ENCODE data around the gene TMEM201.

The TMEM201 gene

DNA sequence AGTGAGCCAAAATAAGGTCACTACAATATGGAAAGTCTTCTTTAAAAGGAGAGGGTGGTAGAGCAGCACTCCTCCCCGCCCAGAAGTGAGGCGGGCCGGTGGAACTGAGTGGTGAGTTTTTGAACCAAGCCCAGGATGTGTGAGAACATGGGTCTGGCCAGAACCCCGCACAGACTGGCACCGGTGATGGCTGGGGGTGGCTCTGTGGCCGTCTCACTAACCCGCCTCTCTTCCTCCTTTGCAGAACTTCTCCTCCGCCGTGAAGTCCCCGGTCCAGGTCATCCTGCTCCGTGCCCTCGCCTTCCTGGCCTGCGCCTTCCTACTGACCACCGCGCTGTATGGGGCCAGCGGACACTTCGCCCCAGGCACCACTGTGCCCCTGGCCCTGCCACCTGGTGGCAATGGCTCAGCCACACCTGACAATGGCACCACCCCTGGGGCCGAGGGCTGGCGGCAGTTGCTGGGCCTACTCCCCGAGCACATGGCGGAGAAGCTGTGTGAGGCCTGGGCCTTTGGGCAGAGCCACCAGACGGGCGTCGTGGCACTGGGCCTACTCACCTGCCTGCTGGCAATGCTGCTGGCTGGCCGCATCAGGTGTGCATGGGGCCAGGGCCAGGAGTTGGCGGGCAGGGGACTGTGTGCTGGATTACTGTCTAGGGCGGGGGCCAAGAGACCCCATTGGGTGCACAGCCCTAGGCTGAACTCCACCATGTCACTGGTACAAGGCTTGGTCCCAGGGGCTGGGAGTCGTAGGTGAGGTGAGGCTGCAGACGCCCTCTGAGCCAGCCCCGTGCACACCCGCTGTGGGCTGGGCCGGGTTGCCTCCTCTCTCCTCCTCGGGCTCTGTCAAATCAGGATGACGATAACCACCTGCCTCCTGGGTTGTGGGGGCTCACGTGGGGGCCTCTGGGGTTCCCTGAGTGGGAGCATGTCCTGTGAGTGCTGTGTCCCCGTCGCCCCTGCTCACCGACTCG is 12.4 kb downstream of the TMEM201 start:
- TF ChIP-seq FOXP2 (optimal IDR thresholded peaks at IDR 0.05; ENCODE audit: borderline replicate concordance, extremely low read depth, extremely low read length, insufficient read depth) (no peak), SIN3A (IDR thresholded peaks at IDR 0.05; ENCODE audit: borderline replicate concordance, insufficient read depth, low read length) (no peak), TAF1 (IDR thresholded peaks at IDR 0.05; ENCODE audit: borderline replicate concordance, insufficient read depth, low read length) (no peak)

DNA sequence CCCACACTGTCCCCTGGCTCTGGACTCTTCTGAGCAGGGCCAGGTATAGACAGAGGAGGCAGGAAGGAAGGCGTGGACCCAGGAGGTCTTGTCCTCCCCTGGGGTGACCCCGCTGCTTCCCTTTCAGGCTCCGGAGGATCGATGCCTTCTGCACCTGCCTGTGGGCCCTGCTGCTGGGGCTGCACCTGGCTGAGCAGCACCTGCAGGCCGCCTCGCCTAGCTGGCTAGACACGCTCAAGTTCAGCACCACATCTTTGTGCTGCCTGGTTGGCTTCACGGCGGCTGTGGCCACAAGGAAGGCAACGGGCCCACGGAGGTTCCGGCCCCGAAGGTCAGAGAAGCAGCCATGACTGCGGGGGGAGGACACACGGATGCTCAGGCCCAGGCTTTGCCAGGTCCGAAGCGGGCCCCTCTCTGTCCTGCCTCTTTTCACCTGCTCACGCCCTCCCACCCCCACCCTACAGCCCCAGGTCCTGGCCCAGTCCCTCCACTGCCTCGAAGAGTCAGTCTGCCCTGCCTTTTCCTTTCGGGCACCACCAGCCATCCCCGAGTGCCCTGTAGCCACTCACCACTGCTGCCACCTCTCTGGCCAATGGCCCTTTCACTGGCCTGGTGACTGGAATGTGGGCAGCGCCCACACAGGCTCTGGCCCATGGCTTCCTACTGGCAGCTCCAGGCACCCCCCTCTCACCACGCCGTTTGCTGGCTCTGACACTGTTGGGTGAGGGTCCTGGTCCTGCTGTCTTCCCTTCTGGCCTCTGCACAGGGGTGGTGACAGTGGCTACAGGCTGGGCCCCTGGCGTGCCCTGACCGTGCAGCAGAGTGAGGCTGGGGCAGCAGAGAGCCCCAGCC is 13.5 kb downstream of the TMEM201 start:
- TF ChIP-seq FOXP2 (optimal IDR thresholded peaks at IDR 0.05; ENCODE audit: borderline replicate concordance, extremely low read depth, extremely low read length, insufficient read depth) (no peak), POLR2AphosphoS5 (IDR thresholded peaks at IDR 0.05; ENCODE audit: low read depth, low read length) (no peak), SIN3A (IDR thresholded peaks at IDR 0.05; ENCODE audit: borderline replicate concordance, insufficient read depth, low read length) (no peak), TAF1 (IDR thresholded peaks at IDR 0.05; ENCODE audit: borderline replicate concordance, insufficient read depth, low read length) (no peak)
- TF ChIP-seq, protein P1, sequence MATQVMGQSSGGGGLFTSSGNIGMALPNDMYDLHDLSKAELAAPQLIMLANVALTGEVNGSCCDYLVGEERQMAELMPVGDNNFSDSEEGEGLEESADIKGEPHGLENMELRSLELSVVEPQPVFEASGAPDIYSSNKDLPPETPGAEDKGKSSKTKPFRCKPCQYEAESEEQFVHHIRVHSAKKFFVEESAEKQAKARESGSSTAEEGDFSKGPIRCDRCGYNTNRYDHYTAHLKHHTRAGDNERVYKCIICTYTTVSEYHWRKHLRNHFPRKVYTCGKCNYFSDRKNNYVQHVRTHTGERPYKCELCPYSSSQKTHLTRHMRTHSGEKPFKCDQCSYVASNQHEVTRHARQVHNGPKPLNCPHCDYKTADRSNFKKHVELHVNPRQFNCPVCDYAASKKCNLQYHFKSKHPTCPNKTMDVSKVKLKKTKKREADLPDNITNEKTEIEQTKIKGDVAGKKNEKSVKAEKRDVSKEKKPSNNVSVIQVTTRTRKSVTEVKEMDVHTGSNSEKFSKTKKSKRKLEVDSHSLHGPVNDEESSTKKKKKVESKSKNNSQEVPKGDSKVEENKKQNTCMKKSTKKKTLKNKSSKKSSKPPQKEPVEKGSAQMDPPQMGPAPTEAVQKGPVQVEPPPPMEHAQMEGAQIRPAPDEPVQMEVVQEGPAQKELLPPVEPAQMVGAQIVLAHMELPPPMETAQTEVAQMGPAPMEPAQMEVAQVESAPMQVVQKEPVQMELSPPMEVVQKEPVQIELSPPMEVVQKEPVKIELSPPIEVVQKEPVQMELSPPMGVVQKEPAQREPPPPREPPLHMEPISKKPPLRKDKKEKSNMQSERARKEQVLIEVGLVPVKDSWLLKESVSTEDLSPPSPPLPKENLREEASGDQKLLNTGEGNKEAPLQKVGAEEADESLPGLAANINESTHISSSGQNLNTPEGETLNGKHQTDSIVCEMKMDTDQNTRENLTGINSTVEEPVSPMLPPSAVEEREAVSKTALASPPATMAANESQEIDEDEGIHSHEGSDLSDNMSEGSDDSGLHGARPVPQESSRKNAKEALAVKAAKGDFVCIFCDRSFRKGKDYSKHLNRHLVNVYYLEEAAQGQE (IDR thresholded peaks at IDR 0.05; ENCODE audit: insufficient read depth in 1 of 2, low read depth in 2 of 2, low read length in 2 of 2) = no peak

GRCh38 chr1:9602794-9603167 is 14.1 kb downstream of the TMEM201 start:
- TF ChIP-seq, protein P1 (IDR thresholded peaks at IDR 0.05; ENCODE audit: insufficient read depth in 1 of 2, low read depth in 2 of 2, low read length in 2 of 2) = no peak
- no peak for TF ChIP-seq POLR2AphosphoS5 (IDR thresholded peaks at IDR 0.05; ENCODE audit: low read depth, low read length)
- no peak for TF ChIP-seq SIN3A (IDR thresholded peaks at IDR 0.05; ENCODE audit: borderline replicate concordance, insufficient read depth, low read length)
- TF ChIP-seq TAF1 (IDR thresholded peaks at IDR 0.05; ENCODE audit: borderline replicate concordance, insufficient read depth, low read length) = no peak

DNA sequence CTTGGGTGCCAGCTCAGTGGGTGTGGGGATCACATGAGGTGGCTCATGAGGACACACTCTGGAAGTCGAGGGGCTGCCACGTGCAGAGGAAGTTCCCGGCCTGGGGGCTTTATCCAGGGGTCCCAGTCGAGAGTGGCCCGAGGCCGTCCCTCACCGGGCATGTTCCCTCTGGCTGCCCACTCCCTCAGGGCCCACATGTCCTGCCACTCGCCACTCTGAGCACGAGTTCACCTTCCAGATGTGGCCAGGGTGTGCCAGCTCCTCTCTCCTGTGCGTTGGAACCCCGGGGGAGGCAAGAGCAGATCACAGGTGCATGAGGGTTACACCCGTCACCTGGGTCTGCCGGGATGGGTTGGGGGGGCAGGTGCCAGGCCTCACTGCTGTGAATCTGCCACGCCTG is 14.6 kb downstream of the TMEM201 start:
- TF ChIP-seq POLR2AphosphoS5 (IDR thresholded peaks at IDR 0.05; ENCODE audit: low read depth, low read length) = no peak
- TF ChIP-seq, protein P1 (IDR thresholded peaks at IDR 0.05; ENCODE audit: insufficient read depth in 1 of 2, low read depth in 2 of 2, low read length in 2 of 2) = no peak
- TF ChIP-seq TAF1 (IDR thresholded peaks at IDR 0.05; ENCODE audit: borderline replicate concordance, insufficient read depth, low read length) = no peak
- no peak for TF ChIP-seq FOXP2 (optimal IDR thresholded peaks at IDR 0.05; ENCODE audit: borderline replicate concordance, extremely low read depth, extremely low read length, insufficient read depth)
- no peak for TF ChIP-seq SIN3A (IDR thresholded peaks at IDR 0.05; ENCODE audit: borderline replicate concordance, insufficient read depth, low read length)

Measured in PFSK-1 (cell line).